ENCODE measurements around the gene INVS.

DNA sequence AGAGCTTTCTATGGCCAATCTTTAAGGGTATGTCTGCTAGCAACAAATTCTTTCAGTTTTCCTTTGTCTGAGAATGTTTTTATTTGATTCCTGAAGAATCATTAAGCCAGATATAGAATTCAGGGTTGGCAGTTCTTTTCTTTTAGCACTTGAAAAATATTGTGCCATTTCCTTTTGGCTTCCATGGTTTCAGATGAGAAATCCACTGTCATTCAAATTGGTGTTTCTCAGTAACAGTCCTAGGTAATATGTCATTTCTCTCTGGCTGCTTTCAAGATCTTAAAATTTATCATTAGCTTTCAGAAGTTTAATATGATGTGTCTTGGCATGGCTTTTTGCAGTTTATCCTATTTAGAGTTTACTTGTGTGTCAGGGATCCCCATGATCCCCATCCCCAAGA, 186.0 kb downstream of the INVS start:
- TF ChIP-seq, protein P1, sequence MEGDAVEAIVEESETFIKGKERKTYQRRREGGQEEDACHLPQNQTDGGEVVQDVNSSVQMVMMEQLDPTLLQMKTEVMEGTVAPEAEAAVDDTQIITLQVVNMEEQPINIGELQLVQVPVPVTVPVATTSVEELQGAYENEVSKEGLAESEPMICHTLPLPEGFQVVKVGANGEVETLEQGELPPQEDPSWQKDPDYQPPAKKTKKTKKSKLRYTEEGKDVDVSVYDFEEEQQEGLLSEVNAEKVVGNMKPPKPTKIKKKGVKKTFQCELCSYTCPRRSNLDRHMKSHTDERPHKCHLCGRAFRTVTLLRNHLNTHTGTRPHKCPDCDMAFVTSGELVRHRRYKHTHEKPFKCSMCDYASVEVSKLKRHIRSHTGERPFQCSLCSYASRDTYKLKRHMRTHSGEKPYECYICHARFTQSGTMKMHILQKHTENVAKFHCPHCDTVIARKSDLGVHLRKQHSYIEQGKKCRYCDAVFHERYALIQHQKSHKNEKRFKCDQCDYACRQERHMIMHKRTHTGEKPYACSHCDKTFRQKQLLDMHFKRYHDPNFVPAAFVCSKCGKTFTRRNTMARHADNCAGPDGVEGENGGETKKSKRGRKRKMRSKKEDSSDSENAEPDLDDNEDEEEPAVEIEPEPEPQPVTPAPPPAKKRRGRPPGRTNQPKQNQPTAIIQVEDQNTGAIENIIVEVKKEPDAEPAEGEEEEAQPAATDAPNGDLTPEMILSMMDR (IDR thresholded peaks at IDR 0.05), result no peak
- no peak for TF ChIP-seq EP300 (IDR thresholded peaks at IDR 0.05)
- no peak for TF ChIP-seq POLR2A (IDR thresholded peaks at IDR 0.05)
